Measurements from ENCODE around the gene ACBD6.

Gene ACBD6

DNA sequence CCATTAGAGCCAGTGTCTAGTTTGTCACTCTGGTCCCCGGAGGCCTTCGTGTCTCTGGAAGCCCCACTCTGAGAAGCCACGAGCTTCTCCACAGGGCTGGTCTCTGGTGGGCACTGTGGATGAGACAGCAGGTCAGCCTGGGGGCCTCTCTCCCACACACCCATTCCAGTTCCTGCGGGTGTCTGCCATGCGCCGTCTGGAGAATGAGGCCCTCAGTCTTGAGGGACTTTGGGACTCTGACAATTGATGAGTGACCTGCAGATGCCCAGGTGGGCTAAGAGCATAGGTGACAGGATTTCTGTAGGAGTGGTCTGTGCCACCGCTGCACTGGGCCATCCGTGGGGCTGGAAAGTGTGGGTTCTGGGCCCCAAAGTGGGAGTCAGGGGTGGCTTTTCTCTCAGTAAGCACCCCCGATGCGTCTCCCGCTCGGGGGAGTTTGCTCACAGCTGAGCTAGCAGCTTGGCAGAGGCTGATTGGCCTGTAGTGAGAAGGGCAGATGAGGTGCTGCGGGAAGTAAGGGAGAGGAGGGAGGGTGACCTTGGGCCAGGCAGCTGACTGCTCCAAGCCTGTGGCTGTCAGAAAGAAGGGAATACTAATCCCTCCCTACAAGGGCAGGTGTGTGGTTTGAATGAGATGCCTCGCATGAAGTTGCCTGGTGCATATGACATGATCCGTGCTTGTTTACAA lies 245.9 kb downstream of the ACBD6 start:
- FAIRE-seq (no peak), DNase-seq (ENCODE audit: insufficient read length) (no peak)
- TF ChIP-seq POLR2A (IDR thresholded peaks at IDR 0.05; ENCODE audit: low read depth, low read length) (no peak), POLR2AphosphoS5 (IDR thresholded peaks at IDR 0.05; ENCODE audit: low read depth, low read length) (no peak), TAF1 (IDR thresholded peaks at IDR 0.05; ENCODE audit: borderline replicate concordance, low read depth, low read length) (no peak)

DNA sequence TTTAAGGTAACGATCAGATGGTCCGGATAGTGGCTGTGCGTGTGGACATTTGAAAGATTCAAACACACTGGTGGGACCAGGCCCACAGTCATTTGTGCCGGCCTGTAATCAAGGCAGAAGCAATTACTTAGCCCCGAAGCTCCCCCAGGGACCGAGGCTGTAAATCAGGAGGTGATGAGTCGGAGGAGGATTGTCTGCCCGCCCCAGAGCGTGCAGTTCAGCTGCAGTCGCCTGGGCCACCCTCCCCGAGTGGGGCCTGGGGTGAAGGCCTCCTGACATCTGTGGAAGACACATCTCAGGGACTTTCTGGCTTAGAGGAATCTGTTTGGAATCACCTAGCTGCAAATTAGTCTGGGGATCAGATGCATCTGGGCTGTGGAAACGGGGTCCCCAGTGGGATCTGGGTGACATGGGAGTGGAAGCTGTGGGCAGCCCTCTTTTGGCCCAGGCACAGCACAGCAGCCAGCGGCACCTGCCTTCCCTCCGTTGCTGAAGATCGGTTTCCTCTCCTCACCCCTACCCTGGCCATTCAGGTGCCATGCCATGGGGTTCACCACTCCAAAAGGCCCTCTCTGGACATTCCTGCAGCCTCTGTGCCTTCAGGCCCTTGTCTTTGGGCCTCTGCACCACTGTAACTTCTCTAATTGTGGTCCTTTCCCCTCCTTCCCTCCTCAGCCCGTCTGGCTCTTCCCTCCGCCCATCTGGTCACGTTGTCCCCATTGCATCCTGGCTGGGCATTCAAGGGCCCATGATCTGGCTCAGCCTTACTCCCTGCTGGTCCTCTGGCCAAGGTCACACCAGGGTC lies 246.6 kb downstream of the ACBD6 start:
- TF ChIP-seq POLR2A (IDR thresholded peaks at IDR 0.05; ENCODE audit: low read depth, low read length) (no peak), POLR2AphosphoS5 (IDR thresholded peaks at IDR 0.05; ENCODE audit: low read depth, low read length) (no peak), TAF1 (IDR thresholded peaks at IDR 0.05; ENCODE audit: borderline replicate concordance, low read depth, low read length) (no peak)
- FAIRE-seq = no peak
- no peak for DNase-seq (ENCODE audit: insufficient read length)

DNA sequence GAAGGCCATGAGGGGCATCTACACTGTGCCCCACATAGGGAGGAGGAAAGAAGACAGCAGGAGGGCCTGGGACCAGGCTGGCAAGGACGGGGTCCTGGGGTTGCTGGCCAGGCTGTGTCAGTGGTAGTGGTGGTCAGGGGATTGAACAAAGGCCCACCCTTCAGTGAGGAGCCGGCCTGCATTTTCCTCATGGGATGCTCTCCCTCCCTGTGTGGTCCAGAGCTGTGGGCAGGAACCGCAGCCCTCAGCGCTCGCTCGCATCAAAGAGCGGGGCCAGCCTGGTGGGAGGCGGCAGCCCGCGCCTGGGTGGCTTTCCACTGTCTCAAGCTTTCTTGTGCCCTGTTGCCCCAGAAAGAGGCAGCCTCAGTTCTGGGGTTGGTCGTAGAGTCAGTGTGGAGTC lies 247.5 kb downstream of the ACBD6 start:
- DNase-seq (ENCODE audit: insufficient read length) (no peak), FAIRE-seq (no peak)
- TF ChIP-seq POLR2A (IDR thresholded peaks at IDR 0.05; ENCODE audit: low read depth, low read length) (no peak), TAF1 (IDR thresholded peaks at IDR 0.05; ENCODE audit: borderline replicate concordance, low read depth, low read length) (no peak), POLR2AphosphoS5 (IDR thresholded peaks at IDR 0.05; ENCODE audit: low read depth, low read length) (no peak)

DNA sequence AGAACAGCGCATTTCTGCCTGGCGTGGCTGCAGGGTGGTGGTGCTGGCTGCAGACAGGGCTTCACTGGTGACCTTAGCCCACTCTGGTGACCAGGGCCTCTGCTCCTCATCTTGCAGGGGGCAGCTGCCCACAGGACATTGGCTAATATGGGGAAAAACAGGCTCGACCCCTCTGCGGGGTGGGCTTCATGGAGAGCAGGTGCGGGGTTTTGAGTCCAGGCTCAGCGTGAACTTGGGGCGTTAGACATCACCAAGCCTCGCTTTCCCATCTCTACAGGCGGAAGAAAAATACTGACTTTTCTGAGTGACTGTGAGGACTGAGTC lies 247.9 kb downstream of the ACBD6 start:
- DNase-seq (ENCODE audit: insufficient read length) (no peak), FAIRE-seq (no peak)
- no peak for TF ChIP-seq TAF1 (IDR thresholded peaks at IDR 0.05; ENCODE audit: borderline replicate concordance, low read depth, low read length)

DNA sequence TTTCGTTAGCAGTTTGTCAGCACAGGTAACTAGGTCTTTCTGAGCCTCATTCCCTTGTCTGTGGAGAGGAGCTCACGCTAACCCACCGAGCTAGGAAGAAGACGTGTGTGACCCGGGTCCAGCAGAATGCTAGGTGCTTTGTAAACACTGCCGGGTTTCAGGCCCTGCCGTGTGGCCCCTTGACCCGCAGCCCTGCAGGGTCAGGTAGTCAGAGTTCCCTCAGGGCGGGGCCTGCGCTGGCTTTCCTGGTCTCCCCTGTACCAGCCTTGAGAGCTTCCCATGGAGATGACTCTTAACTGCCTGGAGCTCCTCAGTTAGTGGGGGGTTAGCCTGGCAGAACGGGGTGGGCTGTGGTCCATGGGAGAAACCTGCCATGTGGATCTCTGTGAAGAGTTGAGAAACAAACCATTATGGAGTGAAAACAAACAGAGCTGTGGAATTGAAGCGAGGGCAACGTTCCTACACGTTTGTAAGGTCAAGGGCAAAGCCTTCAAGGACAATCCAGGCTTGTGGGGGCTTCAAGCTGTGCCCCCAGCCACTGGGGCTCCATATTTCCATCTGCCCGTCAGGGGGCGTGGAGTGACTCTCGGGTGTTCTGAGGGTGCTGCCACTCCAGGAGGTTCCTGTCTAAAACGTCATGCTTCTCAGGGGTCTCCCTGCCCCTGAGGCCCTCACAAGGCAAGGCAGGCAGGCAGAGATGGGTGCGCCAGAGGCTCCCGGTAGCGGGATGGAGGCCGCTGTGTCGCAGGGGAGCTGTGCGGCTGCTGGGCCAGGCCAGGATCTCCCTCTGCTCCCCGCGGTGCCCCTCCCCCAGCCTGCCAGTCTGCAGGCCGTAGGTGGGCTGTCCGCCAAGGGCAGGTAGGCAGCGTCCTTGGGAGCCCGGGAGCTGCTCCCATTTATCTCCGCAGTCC lies 248.5 kb downstream of the ACBD6 start:
- FAIRE-seq = no peak
- TF ChIP-seq TAF1 (IDR thresholded peaks at IDR 0.05; ENCODE audit: borderline replicate concordance, low read depth, low read length) (no peak), POLR2AphosphoS5 (IDR thresholded peaks at IDR 0.05; ENCODE audit: low read depth, low read length) (no peak), POLR2A (IDR thresholded peaks at IDR 0.05; ENCODE audit: low read depth, low read length) (no peak)
- DNase-seq (ENCODE audit: insufficient read length) = no peak

DNA sequence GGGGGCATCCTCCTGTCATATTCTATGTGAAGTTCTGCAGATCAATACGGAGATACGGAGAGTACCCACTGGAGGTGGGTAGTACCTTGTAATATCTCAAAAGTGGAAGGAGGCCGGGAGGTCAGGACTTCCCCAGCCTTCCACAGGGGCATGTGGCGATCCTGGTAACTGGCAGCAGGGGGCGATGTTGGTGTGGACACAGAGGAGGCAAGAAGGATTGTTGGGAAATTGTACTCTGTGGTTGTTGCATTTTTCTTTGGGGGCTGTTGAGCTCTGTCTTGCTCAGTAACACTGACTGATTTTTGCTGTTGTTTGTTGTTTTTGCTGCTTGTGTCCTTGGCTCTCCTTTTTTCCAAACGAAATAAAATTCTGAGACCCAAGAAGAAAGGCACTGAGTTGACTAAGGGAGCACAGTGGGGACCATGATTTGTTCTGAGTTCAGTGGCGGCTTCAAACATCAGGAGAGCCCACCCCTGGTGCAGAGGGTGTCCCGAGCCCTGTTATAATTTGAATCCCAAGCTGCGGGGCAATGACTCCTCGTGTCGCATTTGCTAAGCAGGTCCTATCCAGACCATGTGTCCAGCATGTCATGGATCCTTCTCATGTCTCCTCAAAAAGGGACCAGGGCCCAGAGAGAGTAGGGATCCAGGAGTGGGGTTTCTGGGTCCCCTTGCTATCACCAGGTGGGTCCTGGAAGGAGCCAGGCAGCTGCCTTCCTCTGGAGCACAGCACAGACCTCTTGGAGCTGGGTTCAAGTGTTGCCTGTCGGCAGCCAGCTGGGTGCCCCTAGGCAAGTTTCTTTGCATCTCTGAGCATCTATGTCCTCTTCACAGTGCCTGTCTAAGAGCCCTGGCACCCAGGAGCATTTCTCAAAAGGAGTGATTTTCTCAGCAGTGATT lies 249.5 kb downstream of the ACBD6 start:
- FAIRE-seq (peak; percentile 87), DNase-seq (ENCODE audit: insufficient read length) (peak; percentile 63)
- TF ChIP-seq TAF1 (IDR thresholded peaks at IDR 0.05; ENCODE audit: borderline replicate concordance, low read depth, low read length) (no peak), POLR2A (IDR thresholded peaks at IDR 0.05; ENCODE audit: low read depth, low read length) (no peak), POLR2AphosphoS5 (IDR thresholded peaks at IDR 0.05; ENCODE audit: low read depth, low read length) (no peak)

DNA sequence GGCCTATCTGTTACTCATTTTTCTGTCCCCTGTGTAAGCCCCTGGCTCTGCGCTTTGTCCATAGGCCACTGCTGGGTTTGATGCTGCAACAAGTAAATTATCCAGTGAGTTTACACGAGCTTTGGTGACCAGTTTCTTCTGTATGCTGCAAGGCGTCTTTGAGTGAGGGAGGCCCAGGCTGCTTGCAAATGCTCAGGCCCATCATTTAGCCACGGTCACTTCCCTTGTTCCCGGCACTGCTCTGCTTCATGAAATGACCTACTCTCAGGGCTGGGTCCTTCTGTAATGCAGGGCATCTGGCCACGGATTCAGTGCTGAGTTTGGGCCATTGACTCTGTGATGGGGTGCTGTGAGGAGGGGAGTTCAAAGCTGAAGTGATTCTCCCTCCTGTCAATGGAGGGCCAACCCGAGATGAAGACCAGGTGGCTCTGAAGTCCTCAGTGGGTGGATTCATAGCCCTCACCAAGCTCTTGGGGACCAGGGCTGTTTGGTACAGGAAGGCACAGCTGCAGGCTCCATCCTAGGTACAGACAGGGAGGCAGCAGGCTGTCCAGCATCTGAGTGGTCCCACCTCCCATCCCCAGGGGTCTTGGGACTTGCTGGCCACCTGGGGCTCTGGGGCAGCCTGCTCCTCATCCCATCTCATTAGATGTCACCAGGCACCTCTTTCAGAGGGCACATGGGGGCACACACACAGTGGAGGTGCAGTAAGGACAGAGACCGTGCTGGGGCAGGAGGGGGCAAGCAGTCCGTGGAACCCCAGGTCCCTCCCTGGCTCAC lies 250.7 kb downstream of the ACBD6 start:
- no peak for DNase-seq (ENCODE audit: insufficient read length)
- TF ChIP-seq TAF1 (IDR thresholded peaks at IDR 0.05; ENCODE audit: borderline replicate concordance, low read depth, low read length) = no peak
- TF ChIP-seq POLR2AphosphoS5 (IDR thresholded peaks at IDR 0.05; ENCODE audit: low read depth, low read length) = no peak
- TF ChIP-seq POLR2A (IDR thresholded peaks at IDR 0.05; ENCODE audit: low read depth, low read length) = no peak
- no peak for FAIRE-seq

DNA sequence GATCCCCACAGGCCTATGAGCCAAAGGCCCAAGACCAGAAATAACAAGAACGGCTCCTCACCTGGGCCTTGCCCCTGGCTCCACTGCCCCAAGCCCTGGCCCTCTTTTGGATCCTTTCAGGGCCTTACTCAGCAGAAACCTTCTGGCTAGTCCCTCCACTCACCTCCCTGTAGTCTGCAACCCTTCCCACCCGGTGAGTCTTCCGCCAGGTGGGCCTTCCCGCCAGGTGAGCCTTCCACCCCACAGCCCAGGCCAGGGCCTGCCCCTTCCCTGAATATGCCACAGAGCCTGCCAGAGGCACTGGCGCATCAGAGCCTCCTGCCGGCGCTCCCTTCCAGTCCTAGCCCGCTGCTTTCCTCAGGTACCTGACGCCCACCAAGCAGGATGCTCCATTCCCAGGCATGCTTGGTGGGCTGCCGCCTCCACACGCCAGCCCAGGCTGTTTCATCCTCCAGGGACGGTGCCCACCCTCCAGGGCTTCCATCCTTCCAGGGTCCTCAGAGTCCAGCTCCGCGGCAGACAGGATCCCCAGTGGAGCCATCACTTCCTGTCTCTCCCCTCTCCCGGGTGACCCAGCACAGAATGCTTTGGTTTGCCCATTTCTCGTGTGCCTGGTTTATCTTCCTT lies 251.4 kb downstream of the ACBD6 start:
- no peak for FAIRE-seq
- TF ChIP-seq POLR2AphosphoS5 (IDR thresholded peaks at IDR 0.05; ENCODE audit: low read depth, low read length) = no peak
- no peak for TF ChIP-seq POLR2A (IDR thresholded peaks at IDR 0.05; ENCODE audit: low read depth, low read length)
- no peak for TF ChIP-seq TAF1 (IDR thresholded peaks at IDR 0.05; ENCODE audit: borderline replicate concordance, low read depth, low read length)
- DNase-seq (ENCODE audit: insufficient read length) = no peak

DNA sequence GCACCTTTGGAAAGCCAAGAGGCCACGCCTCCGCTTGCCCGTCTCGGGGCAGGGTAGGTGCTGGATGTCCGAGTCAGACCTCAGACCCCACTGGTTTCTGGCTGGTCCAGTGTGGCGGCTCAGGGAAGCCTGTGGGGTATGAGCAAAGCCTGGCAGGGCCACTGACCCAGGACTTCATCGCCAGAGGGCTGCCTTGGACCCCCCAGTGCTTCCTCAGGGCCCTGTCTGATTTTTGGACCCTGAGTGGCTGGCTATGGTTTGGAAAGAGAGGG lies 251.9 kb downstream of the ACBD6 start:
- DNase-seq (ENCODE audit: insufficient read length) (no peak), FAIRE-seq (no peak)
- no peak for TF ChIP-seq TAF1 (IDR thresholded peaks at IDR 0.05; ENCODE audit: borderline replicate concordance, low read depth, low read length)
- no peak for TF ChIP-seq POLR2AphosphoS5 (IDR thresholded peaks at IDR 0.05; ENCODE audit: low read depth, low read length)
- TF ChIP-seq POLR2A (IDR thresholded peaks at IDR 0.05; ENCODE audit: low read depth, low read length) = no peak

Measured in GM12892 (cell line).